ENCODE measurements around the gene IRF2BP1.

Gene IRF2BP1

GRCh38 chr19:45862564-45863334, 23.2 kb downstream of the IRF2BP1 start, which contains the start of gene SYMPK:
Gene SYMPK (minus strand): TSS chr19:45863147. CDS start chr19:45854495, 8,652 bp downstream.
- peak; percentile 91 for DNase-seq (ENCODE audit: low read depth)

GRCh38 chr19:45862271-45862563, 23.7 kb downstream of the IRF2BP1 start:
- no peak for DNase-seq (ENCODE audit: low read depth)

GRCh38 chr19:45860359-45861259, 25.3 kb downstream of the IRF2BP1 start:
- DNase-seq (ENCODE audit: low read depth), result no peak

GRCh38 chr19:45854167-45854778, 31.7 kb downstream of the IRF2BP1 start:
- no peak for DNase-seq (ENCODE audit: low read depth)

- no peak for DNase-seq (ENCODE audit: low read depth)
Observed at GRCh38 chr19:45852983-45853382, 33.0 kb downstream of the IRF2BP1 start.

GRCh38 chr19:45852145-45852750, 33.7 kb downstream of the IRF2BP1 start:
- DNase-seq (ENCODE audit: low read depth), result no peak

- no peak for DNase-seq (ENCODE audit: low read depth)
Observed at GRCh38 chr19:45848922-45849321, 37.0 kb downstream of the IRF2BP1 start.

GRCh38 chr19:45847663-45848062, 38.3 kb downstream of the IRF2BP1 start:
- no peak for DNase-seq (ENCODE audit: low read depth)

- no peak for DNase-seq (ENCODE audit: low read depth)
Observed at GRCh38 chr19:45842198-45842597, 43.7 kb downstream of the IRF2BP1 start.

GRCh38 chr19:45834970-45835369, 51.0 kb downstream of the IRF2BP1 start:
- DNase-seq (ENCODE audit: low read depth), result no peak

Data from non-pigmented ciliary epithelial cell (primary cell).